Breast epithelium (tissue), 3 donors: ENCODE data around the gene WAC.

ENCODE experiments used
- POLR2A ChIP-seq: fragments of 450-650 bp; IDR thresholded peaks from one replicate; pipeline ENCODE4 v1.6.1; 2016; ENCODE audit warnings: antibody characterized with exemption, mild to moderate bottlenecking, moderate library complexity
- POLR2AphosphoS5 ChIP-seq, 3 donors: sonication (generic); formaldehyde crosslinking; IDR thresholded peaks; one replicate each; pipeline ENCODE4 v1.6.1; 2017; ENCODE audit warnings: antibody characterized with exemption in 3 of 3
- TF ChIP-seq, protein P1 (sequence below), 3 donors: fragments of 450-650 bp; IDR thresholded peaks; one replicate each; pipeline ENCODE4 v1.5.1; 2016 to 2017; ENCODE audit warnings: antibody characterized with exemption in 3 of 3, mild to moderate bottlenecking in 3 of 3, moderate library complexity in 3 of 3

GRCh38 chr10:28594406-28594805, 61.5 kb downstream of the WAC start:
- TF ChIP-seq, protein P1, sequence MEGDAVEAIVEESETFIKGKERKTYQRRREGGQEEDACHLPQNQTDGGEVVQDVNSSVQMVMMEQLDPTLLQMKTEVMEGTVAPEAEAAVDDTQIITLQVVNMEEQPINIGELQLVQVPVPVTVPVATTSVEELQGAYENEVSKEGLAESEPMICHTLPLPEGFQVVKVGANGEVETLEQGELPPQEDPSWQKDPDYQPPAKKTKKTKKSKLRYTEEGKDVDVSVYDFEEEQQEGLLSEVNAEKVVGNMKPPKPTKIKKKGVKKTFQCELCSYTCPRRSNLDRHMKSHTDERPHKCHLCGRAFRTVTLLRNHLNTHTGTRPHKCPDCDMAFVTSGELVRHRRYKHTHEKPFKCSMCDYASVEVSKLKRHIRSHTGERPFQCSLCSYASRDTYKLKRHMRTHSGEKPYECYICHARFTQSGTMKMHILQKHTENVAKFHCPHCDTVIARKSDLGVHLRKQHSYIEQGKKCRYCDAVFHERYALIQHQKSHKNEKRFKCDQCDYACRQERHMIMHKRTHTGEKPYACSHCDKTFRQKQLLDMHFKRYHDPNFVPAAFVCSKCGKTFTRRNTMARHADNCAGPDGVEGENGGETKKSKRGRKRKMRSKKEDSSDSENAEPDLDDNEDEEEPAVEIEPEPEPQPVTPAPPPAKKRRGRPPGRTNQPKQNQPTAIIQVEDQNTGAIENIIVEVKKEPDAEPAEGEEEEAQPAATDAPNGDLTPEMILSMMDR (IDR thresholded peaks at IDR 0.05), result no peak
- TF ChIP-seq POLR2A (no peak), POLR2AphosphoS5 (IDR thresholded peaks at IDR 0.05) (no peak)
